HG02852 (cell line): ENCODE results near the gene SHTN1.

ENCODE experiments used
- ATAC-seq: cut with Tn5 transposase; IDR thresholded peaks from one replicate; pipeline ENCODE4 v1.9.1; 2021; ENCODE audit warnings: mild to moderate bottlenecking, moderate library complexity; ENCODE audit not compliant: unreplicated experiment

Gene SHTN1

DNA sequence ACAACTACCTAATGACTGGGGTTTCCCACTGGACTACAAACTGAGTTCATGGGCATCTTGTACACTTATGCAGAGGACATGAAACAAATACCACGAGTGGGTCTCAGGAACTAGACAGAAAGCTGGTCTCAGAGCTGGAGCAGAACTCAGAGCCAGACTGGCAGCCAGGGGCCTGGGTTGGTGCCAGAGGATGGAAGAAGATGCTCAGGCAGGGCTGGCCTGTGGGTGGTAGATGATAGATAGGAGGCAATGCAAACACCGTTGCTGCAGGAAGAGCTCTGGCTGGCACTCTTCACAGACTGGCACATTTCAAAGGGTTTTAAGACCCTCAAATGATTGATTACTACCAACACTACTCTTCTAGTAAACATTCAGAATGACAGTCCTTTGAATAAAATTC is 126.9 kb downstream of the SHTN1 start:
- ATAC-seq = no peak

DNA sequence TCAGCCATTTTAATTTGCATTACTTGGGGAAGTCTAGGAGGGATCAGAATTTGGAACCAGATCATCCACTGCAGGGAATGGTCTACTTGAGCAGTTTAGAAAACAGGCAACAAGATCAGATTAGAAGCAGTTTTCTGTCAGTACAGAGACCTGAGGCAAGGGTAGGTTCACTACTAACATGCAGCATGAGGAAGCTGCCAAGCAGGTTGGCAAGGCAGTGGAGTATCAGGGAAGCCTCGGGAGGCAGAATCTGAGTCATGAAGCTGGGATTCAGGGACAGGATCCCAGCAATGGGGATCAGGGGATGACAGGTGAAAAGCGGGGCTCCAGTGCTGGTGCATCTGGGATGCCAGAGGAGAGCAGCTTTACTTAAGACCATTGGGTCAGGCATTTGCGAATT is 127.6 kb downstream of the SHTN1 start:
- ATAC-seq = no peak

DNA sequence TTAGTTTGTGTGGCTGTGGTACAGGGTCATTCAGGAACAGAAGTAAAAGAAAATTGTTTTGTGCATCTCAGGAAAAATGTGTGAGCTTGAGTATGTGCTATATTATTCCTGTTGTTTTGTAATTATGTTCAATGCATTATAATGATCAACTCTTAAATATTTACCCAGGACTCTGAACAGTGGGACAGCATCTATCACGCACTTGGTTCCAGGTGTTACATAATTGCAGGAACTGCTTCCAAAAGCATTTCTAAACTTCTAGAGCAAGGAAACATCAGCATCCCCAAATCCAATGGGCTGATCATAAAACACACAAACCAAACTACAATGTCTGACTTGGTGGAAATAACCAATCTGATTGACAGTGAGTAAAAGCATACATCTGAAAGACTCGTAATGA is 129.1 kb downstream of the SHTN1 start:
- no peak for ATAC-seq

GRCh38 chr10:116873134-116873533 is 131.9 kb downstream of the SHTN1 start:
- no peak for ATAC-seq

DNA sequence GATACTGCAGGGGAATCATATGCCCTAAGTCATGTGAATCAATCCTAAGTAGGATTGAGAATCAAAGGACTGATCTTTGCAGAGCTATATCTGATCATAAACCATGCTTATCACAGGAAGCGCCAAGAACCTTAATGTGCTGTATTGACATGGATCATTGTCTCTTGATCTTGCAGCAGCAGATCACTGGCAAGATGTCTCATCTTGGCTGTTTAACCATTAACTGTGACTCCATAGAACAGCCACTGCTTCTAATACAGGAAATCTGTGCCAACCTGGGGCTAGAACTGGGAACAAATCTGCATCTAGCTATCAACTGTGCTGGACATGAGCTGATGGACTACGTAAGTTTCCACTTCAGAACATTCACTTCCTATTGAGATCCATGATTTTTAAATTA is 134.0 kb downstream of the SHTN1 start:
- no peak for ATAC-seq

GRCh38 chr10:116868722-116869121 is 136.3 kb downstream of the SHTN1 start:
- no peak for ATAC-seq

DNA sequence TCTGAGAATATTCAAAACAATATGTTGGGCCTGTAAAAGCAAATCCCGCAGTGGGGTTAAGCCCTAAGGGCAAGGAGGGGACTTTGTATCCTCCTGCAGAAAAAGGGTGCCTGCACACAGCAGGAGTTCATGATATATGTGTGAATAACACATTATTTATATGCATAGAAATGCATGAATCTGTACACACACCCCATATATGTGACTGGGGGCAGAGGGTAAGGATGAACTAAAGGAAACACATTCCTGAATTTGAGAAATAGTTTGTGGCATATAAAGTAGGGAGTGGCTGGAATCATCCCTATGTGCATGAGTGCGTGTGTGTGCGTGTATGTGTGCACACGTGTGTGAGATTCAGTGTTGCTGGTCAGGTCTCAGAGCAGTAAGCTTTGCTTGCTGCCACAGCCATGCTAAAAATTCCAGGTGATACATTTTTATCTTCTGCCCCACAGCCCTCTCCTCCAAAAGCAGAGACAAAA is 136.8 kb downstream of the SHTN1 start:
- ATAC-seq = no peak

GRCh38 chr10:116866987-116867595 is 137.9 kb downstream of the SHTN1 start:
- no peak for ATAC-seq

DNA sequence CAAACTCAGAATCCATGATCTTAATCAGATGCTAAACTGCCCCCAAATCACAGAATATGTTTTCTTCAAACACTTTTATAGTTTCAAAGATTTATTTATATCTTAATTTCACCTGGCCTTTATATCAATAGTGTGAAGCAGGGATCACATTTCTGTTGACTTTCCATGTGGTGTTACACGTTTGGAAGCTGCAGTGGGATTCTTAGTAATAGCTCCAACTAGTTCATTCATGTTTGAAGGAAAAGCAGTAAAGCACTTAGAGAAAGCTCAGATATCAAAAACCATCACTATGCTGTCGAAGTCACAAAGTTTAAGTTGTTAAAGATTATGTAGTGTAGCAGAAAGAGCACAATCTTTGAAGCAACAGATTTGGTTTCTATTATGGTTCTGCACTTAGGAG is 138.9 kb downstream of the SHTN1 start:
- ATAC-seq = no peak

DNA sequence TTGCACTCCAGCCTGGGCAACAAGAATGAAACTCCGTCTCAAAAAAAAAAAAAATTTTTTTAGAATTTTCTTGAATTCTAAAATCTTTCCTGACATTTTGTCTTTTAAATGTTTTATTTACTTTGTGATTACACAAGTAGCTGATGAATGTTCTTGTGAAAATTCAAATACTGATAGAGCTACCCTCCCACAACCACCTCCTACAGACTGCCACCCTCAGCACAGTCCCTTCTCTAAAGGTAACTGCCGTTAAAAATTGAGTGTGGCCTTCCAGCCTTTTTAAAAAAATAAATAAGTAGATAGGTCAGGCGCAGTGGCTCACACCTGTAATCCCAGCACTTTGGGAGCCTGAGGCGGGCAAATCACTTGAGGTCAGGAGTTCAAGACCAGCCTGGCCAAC is 140.6 kb downstream of the SHTN1 start:
- ATAC-seq = no peak

- no peak for ATAC-seq
Observed at GRCh38 chr10:116861796-116862195, 143.2 kb downstream of the SHTN1 start.

GRCh38 chr10:116857156-116857555 is 147.8 kb downstream of the SHTN1 start:
- ATAC-seq = no peak

DNA sequence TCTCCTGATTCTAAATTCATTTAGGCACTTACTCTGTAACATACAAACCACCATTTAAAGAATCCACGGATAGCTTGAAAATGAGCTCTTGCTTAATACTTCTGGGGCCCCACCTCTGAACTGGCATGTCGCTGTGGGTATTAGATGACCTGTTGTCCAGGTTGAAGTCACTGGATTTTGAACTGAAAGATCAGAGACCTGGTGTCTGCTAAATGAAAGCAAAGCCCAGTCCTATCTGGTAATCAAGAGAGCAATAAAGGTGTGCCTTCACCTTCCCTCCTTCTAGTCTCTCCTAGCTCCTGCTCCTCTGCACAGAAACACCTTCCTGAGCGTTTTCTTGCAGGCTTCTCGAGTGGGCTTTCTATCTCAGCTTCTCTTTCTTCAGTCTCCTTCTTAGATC is 151.3 kb downstream of the SHTN1 start:
- no peak for ATAC-seq

- ATAC-seq = no peak
Observed at GRCh38 chr10:116853287-116853686, 151.7 kb downstream of the SHTN1 start.

GRCh38 chr10:116852246-116852645 is 152.7 kb downstream of the SHTN1 start:
- no peak for ATAC-seq

- ATAC-seq = no peak
Observed at GRCh38 chr10:116850058-116850611, 154.9 kb downstream of the SHTN1 start.

DNA sequence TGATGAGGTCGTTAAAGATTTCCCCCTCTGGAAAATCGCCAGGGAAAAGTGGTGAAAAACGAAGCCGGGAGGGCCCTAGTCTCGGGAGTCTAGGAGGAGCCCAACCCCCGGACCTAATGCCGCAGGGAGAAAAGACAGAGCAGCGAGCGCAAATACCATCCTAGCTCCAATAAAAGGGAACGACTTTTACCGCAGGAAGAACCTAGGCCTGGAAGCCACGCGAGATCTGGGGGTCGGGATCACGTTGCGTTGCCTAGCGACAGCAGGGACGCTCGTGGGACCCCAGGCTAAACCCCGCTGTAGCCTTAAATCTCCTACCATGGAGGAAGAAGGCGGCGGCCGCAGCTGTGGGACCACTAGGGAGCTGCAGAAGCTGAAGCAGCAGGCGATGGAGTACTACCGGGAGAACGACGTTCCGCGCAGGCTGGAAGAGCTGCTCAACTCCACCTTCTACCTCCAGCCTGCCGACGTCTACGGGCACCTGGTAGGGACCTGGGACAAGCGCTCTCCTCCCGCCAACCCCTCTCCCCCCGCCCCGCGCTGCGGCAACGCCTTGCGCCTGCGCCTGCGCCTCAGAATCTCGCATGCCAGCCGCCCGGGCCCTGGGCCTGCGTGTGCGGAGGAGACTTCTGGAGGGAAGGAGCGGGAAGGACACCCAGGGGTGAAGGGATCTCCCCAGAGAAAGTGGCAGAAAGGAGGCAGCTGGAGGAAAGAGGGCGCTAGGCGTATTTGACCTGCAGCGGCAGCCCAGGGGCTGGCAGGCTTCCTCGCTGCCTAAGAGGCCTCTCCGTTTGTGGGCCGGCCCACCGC is 155.5 kb downstream of the SHTN1 start, which contains the start of gene ENO4:
Gene ENO4 (plus strand): TSS at position 252 of the 810 bp plus-strand sequence. CDS start 68 bp downstream, at position 320.
- peak; percentile 55 for ATAC-seq

DNA sequence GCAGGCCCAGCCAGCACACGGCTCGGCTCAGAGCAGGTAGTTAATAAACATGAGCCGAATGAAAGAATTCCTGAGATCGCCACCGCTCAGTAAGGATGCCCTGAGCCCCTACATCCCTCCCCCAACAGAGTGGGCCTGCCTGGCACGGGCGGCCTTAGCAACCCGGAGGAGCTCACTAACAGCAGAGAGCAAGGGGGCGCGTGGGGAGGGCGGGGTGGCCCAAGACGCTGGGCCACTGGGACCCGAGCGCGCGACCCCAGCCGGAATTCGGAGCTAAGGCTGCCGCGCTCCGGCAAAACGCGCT is 156.1 kb downstream of the SHTN1 start:
- ATAC-seq = no peak

GRCh38 chr10:116848032-116848943 is 156.7 kb downstream of the SHTN1 start:
- ATAC-seq = peak; percentile 79

- no peak for ATAC-seq
Observed at GRCh38 chr10:116845823-116846222, 159.2 kb downstream of the SHTN1 start.

DNA sequence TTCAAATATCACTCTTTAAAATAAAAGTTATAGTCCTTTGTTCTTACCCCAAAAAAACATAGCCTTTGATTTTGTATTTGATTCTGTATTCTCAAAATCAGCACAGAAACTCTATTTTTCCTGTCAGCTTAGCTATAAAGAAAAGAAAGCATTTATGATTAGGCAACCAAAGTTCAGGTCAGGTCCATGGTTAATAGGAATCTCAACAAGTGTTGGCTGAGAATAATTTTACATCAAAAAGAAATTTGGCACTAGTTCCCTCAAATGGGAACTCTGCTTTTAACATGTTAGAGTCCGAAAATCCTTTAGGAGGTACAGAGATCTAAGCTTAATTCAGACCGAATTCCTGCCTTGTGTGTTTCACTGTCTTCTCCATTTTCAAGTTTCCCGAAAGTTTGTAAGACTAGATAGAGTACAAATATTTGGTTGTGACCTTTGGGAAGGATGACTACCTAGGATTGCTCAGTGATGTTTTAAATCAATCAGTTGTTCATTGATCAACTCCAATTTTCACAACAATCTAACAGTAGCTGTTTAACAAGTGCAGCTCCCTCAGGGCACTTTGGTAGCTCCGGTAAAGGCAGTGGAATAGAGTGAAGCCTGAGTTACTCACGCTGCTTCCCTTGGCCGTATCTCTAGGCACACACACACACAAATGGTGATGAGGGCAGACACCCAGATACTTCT is 164.5 kb downstream of the SHTN1 start:
- no peak for ATAC-seq
